ENCODE results near the gene UBXN11. TPM values are rescaled to one million over a fixed set of nuclear protein-coding genes. Genes with fewer than 3 reads are reported as not detected.
A peak's percentile ranks its signal among the peaks of the same experiment; 100 is the strongest.

UBXN11 gene
- total RNA-seq, 1 donor from 2014 or later = 7.1 TPM

- Histone ChIP-seq H3K27me3 (no peaks in the 10 kb centered on the region), H3K4me1 (peaks cover 19% of the 10 kb centered on the region), H3K9me3 (no peaks in the 10 kb centered on the region), H3K4me3 (peak overlapping the region in 1 of 2 donors; percentile 40), H3K36me3 (no peaks in the 10 kb centered on the region), H3K27ac (peak overlapping the region; percentile 68)
- TF ChIP-seq CTCF (IDR thresholded peaks at IDR 0.05) (no peak), POLR2A (IDR thresholded peaks at IDR 0.05) (no peak), POLR2AphosphoS5 (IDR thresholded peaks at IDR 0.05; ENCODE audit: insufficient read depth in 1 of 2, low read depth in 1 of 2) (no peak)
- intact Hi-C loops (cut with DNase I) = no loop called here
- no peak for DNase-seq (ENCODE audit: extremely low spot score in 2 of 2)
Measured at GRCh38 chr1:26352338-26352679, 45.9 kb upstream of the UBXN11 start.

- Histone ChIP-seq H3K4me3 (peak overlapping the region in 1 of 2 donors; percentile 40), H3K9me3 (no peaks in the 10 kb centered on the region), H3K36me3 (no peaks in the 10 kb centered on the region), H3K27me3 (no peaks in the 10 kb centered on the region), H3K4me1 (peaks cover 19% of the 10 kb centered on the region), H3K27ac (peak overlapping the region; percentile 68)
- no peak for DNase-seq (ENCODE audit: extremely low spot score in 2 of 2)
- intact Hi-C loops (cut with DNase I) = no loop called here
- TF ChIP-seq POLR2A (IDR thresholded peaks at IDR 0.05) (no peak), POLR2AphosphoS5 (IDR thresholded peaks at IDR 0.05; ENCODE audit: insufficient read depth in 1 of 2, low read depth in 1 of 2) (no peak), CTCF (IDR thresholded peaks at IDR 0.05) (no peak)
Measured at GRCh38 chr1:26351590-26352337, 45.3 kb upstream of the UBXN11 start.

GRCh38 chr1:26350701-26351589, 44.5 kb upstream of the UBXN11 start:
- TF ChIP-seq POLR2AphosphoS5 (IDR thresholded peaks at IDR 0.05; ENCODE audit: insufficient read depth in 1 of 2, low read depth in 1 of 2) (no peak), POLR2A (IDR thresholded peaks at IDR 0.05) (no peak), CTCF (IDR thresholded peaks at IDR 0.05) (no peak)
- intact Hi-C loops (cut with DNase I) = no loop called here
- no peak for DNase-seq (ENCODE audit: extremely low spot score in 2 of 2)
- H3K36me3 ChIP-seq = no peaks in the 10 kb centered on the region
- peak overlapping the region; percentile 3 for H3K27ac ChIP-seq
- H3K4me3 ChIP-seq = no peak overlapping the region
- H3K4me1 ChIP-seq = peaks cover 19% of the 10 kb centered on the region
- H3K9me3 ChIP-seq = no peaks in the 10 kb centered on the region
- H3K27me3 ChIP-seq = no peaks in the 10 kb centered on the region

- TF ChIP-seq POLR2A (IDR thresholded peaks at IDR 0.05) (no peak), CTCF (IDR thresholded peaks at IDR 0.05) (no peak), POLR2AphosphoS5 (IDR thresholded peaks at IDR 0.05; ENCODE audit: insufficient read depth in 1 of 2, low read depth in 1 of 2) (no peak)
- no peak overlapping the region for H3K4me3 ChIP-seq
- DNase-seq (ENCODE audit: extremely low spot score in 2 of 2) = no peak
- no peak overlapping the region for H3K27ac ChIP-seq
- no peaks in the 10 kb centered on the region for H3K9me3 ChIP-seq
- no peaks in the 10 kb centered on the region for H3K36me3 ChIP-seq
- H3K27me3 ChIP-seq = no peaks in the 10 kb centered on the region
- H3K4me1 ChIP-seq = peaks cover 19% of the 10 kb centered on the region
- intact Hi-C loops (cut with DNase I) = no loop called here
Measured at GRCh38 chr1:26350343-26350700, 43.9 kb upstream of the UBXN11 start.

GRCh38 chr1:26349877-26350244, 43.4 kb upstream of the UBXN11 start:
- Histone ChIP-seq H3K4me1 (peaks cover 18% of the 10 kb centered on the region), H3K36me3 (no peaks in the 10 kb centered on the region), H3K4me3 (no peak overlapping the region), H3K27me3 (no peaks in the 10 kb centered on the region), H3K27ac (no peak overlapping the region), H3K9me3 (no peaks in the 10 kb centered on the region)
- no peak for TF ChIP-seq CTCF (IDR thresholded peaks at IDR 0.05)
- no peak for TF ChIP-seq POLR2A (IDR thresholded peaks at IDR 0.05)
- TF ChIP-seq POLR2AphosphoS5 (IDR thresholded peaks at IDR 0.05; ENCODE audit: insufficient read depth in 1 of 2, low read depth in 1 of 2) = no peak
- intact Hi-C loops (cut with DNase I) = no loop called here
- no peak for DNase-seq (ENCODE audit: extremely low spot score in 2 of 2)
